ENCODE data around the gene PAK1.

PAK1 gene

DNA sequence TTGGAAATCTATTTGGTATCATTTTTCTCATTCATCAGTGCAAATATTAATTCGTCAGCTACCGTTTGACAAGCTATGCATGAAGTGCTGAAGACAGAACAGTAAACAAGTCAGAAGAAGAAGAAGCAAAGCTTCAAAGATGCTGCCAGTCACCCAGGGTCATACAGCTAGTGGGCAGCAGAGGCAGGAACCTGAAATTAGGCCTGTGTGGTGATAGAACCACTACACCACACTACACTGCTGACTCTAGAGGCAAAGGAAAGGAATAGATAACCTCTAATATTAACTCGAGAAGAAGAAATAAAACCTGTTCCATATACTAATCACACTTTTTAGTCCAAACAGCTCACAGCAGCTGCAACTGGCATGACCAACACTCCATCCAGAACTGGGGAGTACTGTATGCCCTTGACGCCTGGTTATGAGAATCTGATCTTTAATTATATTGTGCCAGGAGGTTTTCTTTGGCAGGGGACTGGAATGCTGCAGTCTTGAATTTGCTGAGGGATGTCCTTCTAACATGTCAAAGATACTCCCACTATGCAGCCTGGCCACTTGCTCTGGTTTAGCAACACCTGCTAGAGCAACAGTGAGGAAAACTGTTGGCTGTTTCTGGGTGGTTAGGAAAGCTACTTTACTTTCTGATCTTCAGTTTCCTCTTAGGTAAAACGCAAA, 73.0 kb downstream of the PAK1 start:
- Histone ChIP-seq H4K20me1 (peaks cover 12 to 90% (median 33%) of the 10 kb centered on the region in 11 experiments; a peak in 17 of 22 replicates), H3K4me1 (peaks cover 0 to 24% (median 0%) of the 10 kb centered on the region in 10 experiments; a peak in 6 of 20 replicates), H3K27ac (no peak overlapping the region), H3K4me3 (no peak overlapping the region), H3K9me3 (replicated peaks in 1 of 11) (peaks cover 0 to 6% (median 0%) of the 10 kb centered on the region in 11 experiments; a peak in 1 of 22 replicates), H3K9ac (no peak overlapping the region), H3K4me2 (no peak overlapping the region), H3K36me3 (peaks cover 6 to 24% (median 10%) of the 10 kb centered on the region in 11 experiments; a peak in 15 of 22 replicates), H3K27me3 (no peaks in the 10 kb centered on the region)
- TF ChIP-seq Cebpa-rat (IDR thresholded peaks at IDR 0.05), result no peak

DNA sequence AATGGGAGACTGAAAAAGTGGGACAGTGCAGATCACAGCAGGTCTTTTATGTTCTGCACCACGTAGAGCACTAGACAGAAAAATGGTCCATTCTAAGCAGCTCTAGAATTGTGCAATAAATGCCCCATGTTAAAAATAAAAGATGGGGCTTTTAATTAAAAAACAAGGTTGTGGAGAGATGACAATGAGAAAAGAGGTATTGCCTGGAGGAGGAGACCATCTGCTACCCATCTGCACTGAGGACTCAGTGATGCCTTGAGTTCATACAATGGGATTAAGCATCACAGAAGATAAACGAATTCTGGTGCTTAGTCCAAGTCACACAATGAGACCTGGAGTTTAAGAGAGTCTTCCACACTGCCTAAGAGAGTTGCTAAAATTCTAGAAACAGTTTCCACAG, 73.6 kb downstream of the PAK1 start:
- no peaks in the 10 kb centered on the region for H3K27me3 ChIP-seq
- H3K9ac ChIP-seq, result no peak overlapping the region
- 0 out of 22 replicates have a peak, but pooled peaks of 1 of the 11 experiments have one; percentile 27 for TF ChIP-seq Cebpa-rat (IDR thresholded peaks at IDR 0.05)
- peaks cover 0 to 6% (median 0%) of the 10 kb centered on the region in 11 experiments; a peak in 1 of 22 replicates for H3K9me3 ChIP-seq (replicated peaks in 1 of 11)
- H3K4me1 ChIP-seq, result peaks cover 0 to 19% (median 0%) of the 10 kb centered on the region in 10 experiments; a peak in 6 of 20 replicates
- no peak overlapping the region for H3K27ac ChIP-seq
- H3K36me3 ChIP-seq, result peaks cover 6 to 24% (median 10%) of the 10 kb centered on the region in 11 experiments; a peak in 15 of 22 replicates
- no peak overlapping the region for H3K4me2 ChIP-seq
- no peak overlapping the region for H3K4me3 ChIP-seq
- peaks cover 11 to 91% (median 37%) of the 10 kb centered on the region in 11 experiments; a peak in 17 of 22 replicates for H4K20me1 ChIP-seq

DNA sequence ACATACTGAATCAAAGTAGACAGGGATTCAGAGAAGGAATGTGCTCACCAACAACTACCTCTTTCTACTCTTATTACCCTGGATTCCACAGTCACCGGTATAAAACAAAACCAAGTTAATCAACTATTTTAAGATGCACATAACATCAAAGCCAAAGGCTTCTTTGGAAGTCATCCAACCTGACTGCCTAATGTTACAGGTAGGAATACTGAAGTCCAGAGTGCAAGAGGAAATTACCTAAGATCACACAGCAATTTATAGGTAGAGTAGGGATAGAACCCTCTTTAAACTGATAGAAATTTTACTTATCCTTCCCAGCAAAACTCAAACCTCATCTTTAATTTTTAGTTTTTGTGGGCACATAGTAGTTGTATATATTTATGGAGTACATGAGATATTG, 76.3 kb downstream of the PAK1 start:
- Histone ChIP-seq H3K27me3 (no peaks in the 10 kb centered on the region), H3K4me2 (no peak overlapping the region), H3K9ac (no peak overlapping the region), H3K27ac (no peak overlapping the region), H3K36me3 (peaks cover 6 to 22% (median 10%) of the 10 kb centered on the region in 11 experiments; a peak in 16 of 22 replicates), H4K20me1 (peaks cover 11 to 93% (median 34%) of the 10 kb centered on the region in 11 experiments; a peak in 18 of 22 replicates), H3K4me1 (peaks cover 0 to 17% (median 0%) of the 10 kb centered on the region in 10 experiments; a peak in 6 of 20 replicates), H3K9me3 (replicated peaks in 1 of 11) (peaks cover 0 to 6% (median 0%) of the 10 kb centered on the region in 11 experiments; a peak in 1 of 22 replicates), H3K4me3 (no peak overlapping the region)
- no peak for TF ChIP-seq Cebpa-rat (IDR thresholded peaks at IDR 0.05)

DNA sequence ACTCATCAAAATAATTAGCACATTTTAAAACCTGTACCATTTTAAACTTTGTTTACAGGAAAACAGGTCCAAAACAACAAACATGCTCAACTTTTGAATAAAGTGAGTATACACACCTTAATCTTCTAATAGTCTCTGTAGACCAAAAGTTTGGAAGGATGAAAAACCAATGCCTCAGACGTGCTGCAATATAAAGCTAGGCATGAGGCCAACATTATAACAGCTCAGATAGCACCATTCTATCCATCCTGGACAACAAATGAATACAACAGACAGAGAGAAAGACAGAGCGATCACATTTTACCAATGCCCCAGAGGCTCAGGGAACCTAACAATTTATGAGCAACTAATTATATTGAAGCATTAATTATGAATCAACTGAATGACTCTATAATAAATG, 77.0 kb downstream of the PAK1 start:
- H3K9me3 ChIP-seq (replicated peaks in 1 of 11), result peaks cover 0 to 6% (median 0%) of the 10 kb centered on the region in 11 experiments; a peak in 1 of 22 replicates
- no peak overlapping the region for H3K27ac ChIP-seq
- H3K27me3 ChIP-seq, result no peaks in the 10 kb centered on the region
- no peak overlapping the region for H3K4me3 ChIP-seq
- peaks cover 7 to 29% (median 16%) of the 10 kb centered on the region in 11 experiments; a peak in 18 of 22 replicates for H3K36me3 ChIP-seq
- no peak overlapping the region for H3K4me2 ChIP-seq
- H3K4me1 ChIP-seq, result peaks cover 0 to 17% (median 0%) of the 10 kb centered on the region in 10 experiments; a peak in 6 of 20 replicates
- TF ChIP-seq Cebpa-rat (IDR thresholded peaks at IDR 0.05), result no peak
- H3K9ac ChIP-seq, result no peak overlapping the region
- peaks cover 4 to 93% (median 31%) of the 10 kb centered on the region in 11 experiments; a peak in 17 of 22 replicates for H4K20me1 ChIP-seq

DNA sequence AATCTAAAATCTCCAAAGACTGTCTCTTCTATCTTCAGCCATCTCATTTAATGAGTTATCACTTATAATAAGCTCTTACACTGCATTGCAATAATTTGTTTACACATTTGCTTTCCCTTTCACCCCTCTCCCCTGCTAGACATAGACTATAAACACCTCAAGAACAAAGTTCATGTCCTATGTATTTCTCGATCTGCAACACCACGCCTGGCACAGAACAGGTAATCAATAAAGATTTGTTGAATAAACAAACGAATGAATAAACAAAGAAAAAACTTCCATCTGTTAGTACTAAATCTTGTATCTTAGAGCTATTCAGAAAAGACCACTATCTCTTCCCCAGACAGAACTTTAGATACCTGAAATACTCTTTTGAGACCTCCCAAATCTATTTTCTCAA, 77.6 kb downstream of the PAK1 start:
- peaks cover 0 to 11% (median 0%) of the 10 kb centered on the region in 10 experiments; a peak in 6 of 20 replicates for H3K4me1 ChIP-seq
- H4K20me1 ChIP-seq, result peaks cover 4 to 87% (median 26%) of the 10 kb centered on the region in 11 experiments; a peak in 17 of 22 replicates
- peaks cover 9 to 35% (median 21%) of the 10 kb centered on the region in 11 experiments; a peak in 21 of 22 replicates for H3K36me3 ChIP-seq
- H3K27ac ChIP-seq, result no peak overlapping the region
- no peaks in the 10 kb centered on the region for H3K27me3 ChIP-seq
- no peak overlapping the region for H3K4me2 ChIP-seq
- H3K9ac ChIP-seq, result no peak overlapping the region
- H3K4me3 ChIP-seq, result no peak overlapping the region
- no peak for TF ChIP-seq Cebpa-rat (IDR thresholded peaks at IDR 0.05)
- peaks cover 0 to 6% (median 0%) of the 10 kb centered on the region in 11 experiments; a peak in 1 of 22 replicates for H3K9me3 ChIP-seq (replicated peaks in 1 of 11)

DNA sequence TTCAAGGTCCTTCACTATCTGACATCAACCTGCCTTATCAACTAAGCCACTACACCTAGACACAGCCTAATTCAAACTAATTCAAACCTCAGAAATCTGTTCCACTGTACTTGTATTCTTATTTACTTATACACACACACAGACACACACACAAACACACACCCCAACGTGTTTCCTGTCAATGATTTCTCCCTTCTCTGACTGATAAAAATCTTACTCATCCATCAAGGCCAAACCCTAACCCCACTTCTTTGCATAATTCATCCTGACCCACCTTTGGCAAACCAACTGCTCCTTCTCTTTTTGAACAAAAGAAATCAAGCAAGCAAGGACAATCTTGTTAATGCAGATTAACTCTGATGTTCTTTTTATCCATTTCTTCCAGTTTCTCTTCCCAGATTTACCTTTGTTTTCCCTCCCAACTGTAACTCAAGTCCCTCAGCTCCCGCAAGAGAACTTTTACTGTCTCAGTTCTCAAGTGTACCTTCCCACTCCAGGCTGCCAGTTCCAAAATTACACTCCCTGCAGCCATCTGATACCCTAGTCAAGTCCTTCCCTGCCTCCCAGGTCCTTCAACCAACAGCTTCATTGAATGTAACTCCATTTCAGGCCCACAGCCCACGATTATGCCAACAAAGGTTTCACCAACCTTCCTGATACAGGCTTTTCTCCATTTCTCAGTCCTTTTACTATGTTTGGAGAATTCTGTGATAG, 78.3 kb downstream of the PAK1 start:
- Histone ChIP-seq H3K4me1 (peaks cover 0 to 10% (median 0%) of the 10 kb centered on the region in 10 experiments; a peak in 4 of 20 replicates), H4K20me1 (peaks cover 4 to 80% (median 19%) of the 10 kb centered on the region in 11 experiments; a peak in 17 of 22 replicates), H3K4me3 (no peak overlapping the region), H3K9me3 (replicated peaks in 1 of 11) (peaks cover 0 to 6% (median 0%) of the 10 kb centered on the region in 11 experiments; a peak in 1 of 22 replicates), H3K4me2 (peak overlapping the region in 2 of 11 experiments; percentile 10 to 20; a peak in 1 of 22 replicates), H3K27me3 (no peaks in the 10 kb centered on the region), H3K9ac (no peak overlapping the region), H3K27ac (no peak overlapping the region), H3K36me3 (peaks cover 16 to 42% (median 28%) of the 10 kb centered on the region in 11 experiments)
- no peak for TF ChIP-seq Cebpa-rat (IDR thresholded peaks at IDR 0.05)

DNA sequence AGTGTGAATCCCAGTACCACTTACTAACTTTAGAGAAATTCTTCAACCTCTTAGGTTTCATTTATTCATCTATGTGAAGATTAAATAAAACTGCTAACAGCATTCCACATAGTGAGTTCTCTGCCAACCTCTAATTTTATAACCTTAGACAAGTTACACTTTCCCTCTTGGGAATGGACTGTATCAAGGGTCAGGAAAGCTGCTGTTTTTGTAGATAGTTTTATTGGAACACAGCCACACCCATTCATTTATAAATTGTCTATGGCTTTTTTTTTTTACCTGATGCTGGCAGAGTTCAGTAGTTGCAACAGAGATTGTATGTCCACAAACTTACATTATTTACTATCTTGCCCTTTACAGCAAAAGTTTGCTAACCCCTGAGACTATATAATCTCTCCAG, 81.1 kb downstream of the PAK1 start:
- Histone ChIP-seq H3K9me3 (replicated peaks in 1 of 11) (no peaks in the 10 kb centered on the region), H3K4me1 (peaks cover 0 to 10% (median 0%) of the 10 kb centered on the region in 10 experiments; a peak in 4 of 20 replicates), H3K27me3 (no peaks in the 10 kb centered on the region), H4K20me1 (peaks cover 0 to 56% (median 19%) of the 10 kb centered on the region in 11 experiments; a peak in 16 of 22 replicates), H3K27ac (no peak overlapping the region), H3K4me3 (no peak overlapping the region), H3K36me3 (peaks cover 22 to 53% (median 37%) of the 10 kb centered on the region in 11 experiments), H3K9ac (no peak overlapping the region), H3K4me2 (no peak overlapping the region)
- TF ChIP-seq Cebpa-rat (IDR thresholded peaks at IDR 0.05), result no peak

DNA sequence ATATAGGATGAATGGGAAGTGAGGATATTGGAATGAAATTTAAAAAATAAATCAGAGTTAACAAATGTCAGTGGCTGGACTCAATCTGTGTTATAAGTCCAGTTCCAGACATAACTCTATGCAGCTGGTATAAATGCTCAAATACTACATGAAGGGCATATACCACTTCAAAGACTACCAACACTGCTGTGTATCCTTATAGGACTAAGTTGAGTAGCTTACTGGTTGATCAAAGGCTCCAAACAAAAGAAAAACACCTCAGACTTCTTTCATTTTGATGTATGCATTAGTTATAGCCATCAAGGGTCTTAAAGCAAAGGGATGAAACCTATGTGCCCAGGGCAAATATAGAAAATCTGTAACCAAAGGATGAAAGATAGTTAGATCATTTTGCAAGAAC, 86.2 kb downstream of the PAK1 start:
- peaks cover 39 to 80% (median 62%) of the 10 kb centered on the region in 11 experiments for H3K36me3 ChIP-seq
- no peak overlapping the region for H3K4me3 ChIP-seq
- no peak overlapping the region for H3K9ac ChIP-seq
- no peak overlapping the region for H3K4me2 ChIP-seq
- no peaks in the 10 kb centered on the region for H3K9me3 ChIP-seq (replicated peaks in 1 of 11)
- H4K20me1 ChIP-seq, result peaks cover 0 to 7% (median 0%) of the 10 kb centered on the region in 11 experiments; a peak in 2 of 22 replicates
- no peaks in the 10 kb centered on the region for H3K27me3 ChIP-seq
- no peak for TF ChIP-seq Cebpa-rat (IDR thresholded peaks at IDR 0.05)
- H3K4me1 ChIP-seq, result peaks cover 0 to 2% (median 0%) of the 10 kb centered on the region in 10 experiments; a peak in 1 of 20 replicates
- no peak overlapping the region for H3K27ac ChIP-seq
